ENCODE measurements around the gene AKT1S1. TPM values are rescaled to one million over a fixed set of nuclear protein-coding genes. Genes with fewer than 3 reads are reported as not detected.
"Not testable (repeated sequence)": the region's sequence is repeated elsewhere in the genome, so short reads cannot be mapped to it uniquely, and the experiment has no call there.

Gene AKT1S1
- 10.8 and 15.3 TPM in 2 replicates for total RNA-seq (2014; rRNA removed; shearing (Covaris generic))

DNA sequence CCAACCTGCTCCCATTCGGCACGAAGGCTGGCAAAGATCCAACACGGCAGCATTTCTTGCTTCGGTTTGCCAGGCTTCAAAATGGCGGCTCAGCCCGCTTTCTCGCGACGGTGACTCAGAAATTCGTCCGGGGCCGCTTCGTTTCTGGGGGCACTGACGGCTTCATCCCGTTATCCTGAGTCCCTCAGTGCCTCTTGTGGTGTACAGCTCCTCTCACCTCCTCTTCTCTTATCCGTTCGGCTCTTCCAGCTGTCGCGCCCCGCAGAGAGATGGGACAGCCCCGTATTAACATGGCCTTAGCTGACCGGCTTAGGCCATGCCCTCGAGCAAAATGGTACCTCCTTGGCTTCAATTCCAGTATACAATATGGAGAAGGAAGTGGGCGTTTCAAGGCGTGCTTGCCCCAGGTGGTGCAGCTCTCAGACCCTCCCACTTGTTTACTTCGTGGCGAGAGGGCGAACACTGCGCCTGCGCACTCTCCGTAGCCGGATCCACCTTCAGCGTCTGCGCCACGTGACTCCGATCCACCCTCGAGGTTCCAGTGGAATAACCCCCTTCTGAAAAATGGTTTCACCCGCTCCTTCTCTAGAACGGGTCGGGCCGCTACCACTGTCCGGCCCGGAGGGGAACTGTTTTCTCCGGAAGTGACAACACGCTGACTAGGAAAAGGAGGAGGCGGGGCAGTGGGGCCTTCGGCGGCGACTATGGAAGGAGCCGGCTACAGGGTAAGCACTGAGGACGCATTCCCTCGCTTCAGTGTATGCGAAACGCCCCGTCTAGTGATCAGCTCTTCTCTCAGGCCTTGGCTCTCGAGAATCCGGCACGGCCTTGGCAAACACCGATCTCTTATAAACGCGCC is at the start of gene AKT1S1, which contains the start of gene TBC1D17:
AKT1S1 (minus strand) TSS at position 336 of the 859 bp plus-strand sequence. CDS start 4,060 bp downstream, outside the sequence.
TBC1D17 (plus strand) TSS at position 683 of the 859 bp plus-strand sequence; CDS start at position 705, 22 bp downstream.
- DNase-seq (ENCODE audit: low read depth) = peak; percentile 100

DNA sequence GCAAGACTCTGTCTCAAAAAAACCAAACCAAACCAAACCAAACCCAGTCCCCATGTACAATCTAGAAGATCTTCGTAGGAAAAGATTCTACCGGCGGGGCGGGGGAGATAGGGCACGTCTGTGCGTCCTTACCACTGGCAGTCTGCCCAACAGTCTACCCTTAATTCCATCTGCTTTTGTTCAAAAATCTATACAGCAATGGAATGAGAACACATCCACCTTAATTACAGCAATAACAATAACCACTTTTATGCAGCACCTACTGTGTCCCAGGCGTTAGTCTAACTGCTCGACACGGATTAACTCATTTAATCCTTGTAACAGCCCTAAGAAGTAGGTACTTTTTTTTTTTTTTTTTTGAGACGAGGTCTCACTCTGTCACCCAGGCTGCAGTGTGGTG is 49.4 kb upstream of the AKT1S1 start:
- no peak for DNase-seq (ENCODE audit: low read depth)

DNA sequence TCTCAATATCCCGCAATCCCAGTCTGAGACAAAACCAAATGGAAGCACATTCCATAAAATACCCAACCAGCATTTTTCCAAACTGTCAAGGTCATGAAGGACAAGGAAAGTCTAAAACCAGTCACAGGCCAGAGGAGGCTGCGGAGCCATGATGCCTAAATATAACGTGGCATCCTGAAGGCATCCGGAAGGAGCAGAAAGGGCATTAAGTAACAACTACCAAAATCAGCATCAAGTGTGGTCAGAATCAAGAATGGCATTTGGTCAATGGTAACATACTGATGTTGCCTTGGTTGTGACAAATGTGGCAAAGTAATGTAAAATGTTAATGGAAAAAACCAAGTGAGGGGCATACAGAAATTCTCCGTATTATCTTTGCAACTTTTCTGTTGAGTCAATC is 48.3 kb upstream of the AKT1S1 start:
- no peak for DNase-seq (ENCODE audit: low read depth)

GRCh38 chr19:49924881-49925210 is 47.7 kb upstream of the AKT1S1 start:
- not testable (repeated sequence) for DNase-seq (ENCODE audit: low read depth)

GRCh38 chr19:49924004-49924880 is 47.1 kb upstream of the AKT1S1 start:
- DNase-seq (ENCODE audit: low read depth) = no peak

DNA sequence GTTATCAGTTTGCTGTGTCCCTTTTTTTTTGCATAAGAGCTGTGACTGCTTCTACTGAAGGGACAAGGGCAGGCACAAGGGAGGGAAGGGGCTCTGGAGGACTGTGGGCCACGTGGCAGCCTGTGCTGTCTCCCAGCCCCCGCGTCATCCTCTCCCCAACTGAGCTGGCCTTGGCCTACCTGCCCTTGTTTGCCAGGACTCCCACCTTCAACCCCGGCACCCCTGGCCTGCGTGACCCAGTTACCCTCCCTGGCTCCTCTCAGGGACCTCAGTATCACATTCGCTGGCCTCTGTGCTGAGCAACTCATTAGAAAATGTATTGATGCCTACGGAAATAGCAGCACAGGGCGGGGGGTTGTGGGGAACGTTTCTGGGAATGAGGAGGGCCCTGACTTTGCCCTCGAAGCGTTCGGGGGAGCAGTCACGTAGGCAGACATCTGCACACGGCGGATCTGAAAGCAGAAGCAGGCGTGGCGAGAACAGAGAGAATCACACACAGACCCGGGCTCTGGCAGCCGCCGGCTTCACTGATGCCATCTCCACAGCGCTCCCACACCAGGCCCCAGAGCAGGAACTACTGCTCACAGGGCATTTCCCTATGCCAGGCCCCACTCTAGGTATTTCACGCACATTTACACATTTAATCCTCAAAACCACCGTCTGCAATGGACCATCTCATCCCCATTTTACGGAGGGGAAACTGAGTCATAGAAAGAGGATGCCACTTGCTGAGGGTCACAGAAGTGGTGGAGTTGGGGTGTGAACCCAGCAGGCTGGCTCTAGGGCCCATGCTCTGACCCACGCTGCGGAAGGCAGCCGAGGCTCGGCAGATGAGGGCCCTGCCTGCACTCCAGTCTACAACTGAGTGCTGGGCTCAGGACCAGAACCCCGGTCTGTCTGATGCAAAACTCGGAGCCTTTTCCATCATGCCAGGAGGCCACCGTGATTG is 46.2 kb upstream of the AKT1S1 start:
- no peak for DNase-seq (ENCODE audit: low read depth)

DNA sequence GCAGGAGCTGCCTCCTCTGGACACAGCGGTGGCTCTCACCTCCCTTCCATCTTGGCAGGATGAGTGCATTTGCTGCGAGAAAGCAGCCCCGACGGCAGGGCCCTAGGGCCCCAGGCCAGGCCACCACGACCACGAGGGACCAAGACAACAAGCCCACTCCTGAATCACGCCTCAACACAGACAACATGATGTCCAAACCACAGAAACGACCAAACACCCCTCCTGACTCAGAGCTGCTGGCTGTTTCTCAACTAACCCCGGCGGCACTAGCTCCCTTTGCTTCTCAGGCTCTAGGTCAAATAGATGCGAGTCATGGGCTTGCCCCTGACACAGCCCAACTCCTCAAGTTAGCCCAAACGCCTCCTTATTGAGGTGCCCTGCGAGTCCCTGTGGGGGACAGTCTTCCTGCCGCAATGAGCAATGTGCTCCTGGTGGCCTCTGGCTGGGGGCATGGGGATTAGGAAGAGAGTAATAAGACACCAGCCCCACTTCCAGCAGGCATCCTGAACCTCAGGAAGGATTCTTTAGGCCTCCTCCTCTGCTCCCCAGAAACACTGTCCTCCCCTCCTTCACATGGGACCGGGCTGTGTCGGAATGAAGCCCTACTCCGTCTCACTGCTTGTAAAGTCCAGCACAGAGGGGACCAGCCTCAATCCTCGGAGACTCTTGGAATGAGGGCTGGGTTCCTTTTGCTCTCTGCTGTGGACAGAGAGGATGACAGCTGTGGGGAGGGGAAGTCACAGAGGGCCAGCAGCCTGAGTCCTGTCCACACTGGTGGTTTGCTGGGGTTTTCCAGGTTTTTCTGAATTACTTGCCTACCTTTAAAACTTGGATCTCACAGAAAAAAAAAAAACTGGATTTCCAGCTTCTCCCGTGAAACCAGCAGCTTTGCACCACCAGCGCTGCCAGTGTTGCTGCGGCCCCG is 45.0 kb upstream of the AKT1S1 start:
- DNase-seq (ENCODE audit: low read depth) = peak; percentile 55

DNA sequence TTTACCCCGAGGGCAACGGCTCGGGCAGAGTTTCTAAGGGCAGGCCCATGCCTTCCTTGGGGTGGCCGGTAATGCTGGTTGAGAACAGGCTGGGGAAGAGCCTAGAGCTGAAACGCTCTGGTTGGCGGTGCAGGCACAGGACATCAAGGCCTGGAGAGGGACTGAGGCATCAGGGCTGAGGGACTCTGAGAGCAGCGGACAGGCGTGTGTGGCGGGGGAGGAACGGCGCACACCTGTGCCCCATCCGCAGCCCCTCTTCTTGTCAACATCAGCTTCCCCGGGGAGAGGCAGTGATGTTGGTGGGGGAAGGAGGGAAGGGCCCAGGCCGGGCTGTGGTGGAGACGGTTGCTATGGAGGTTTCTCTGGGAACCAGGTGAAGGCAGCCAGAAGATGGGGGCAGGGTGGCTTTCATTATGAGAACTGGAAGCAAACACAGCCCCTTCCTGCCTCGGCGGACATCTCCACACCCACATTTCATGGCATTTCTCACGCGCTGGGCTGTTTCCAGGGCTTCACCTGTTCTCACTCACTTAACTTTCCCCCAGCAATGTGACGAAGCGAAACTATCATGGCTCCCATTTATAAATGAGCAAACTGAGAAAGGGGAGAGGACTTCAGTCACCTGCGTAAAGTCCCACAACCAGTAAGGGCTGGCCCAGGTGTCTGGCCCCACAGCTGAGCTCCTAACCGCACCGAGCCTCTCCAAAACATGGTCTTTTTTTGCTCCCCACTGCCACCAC is 43.6 kb upstream of the AKT1S1 start:
- no peak for DNase-seq (ENCODE audit: low read depth)

GRCh38 chr19:49918089-49918488 is 40.9 kb upstream of the AKT1S1 start:
- DNase-seq (ENCODE audit: low read depth) = no peak

DNA sequence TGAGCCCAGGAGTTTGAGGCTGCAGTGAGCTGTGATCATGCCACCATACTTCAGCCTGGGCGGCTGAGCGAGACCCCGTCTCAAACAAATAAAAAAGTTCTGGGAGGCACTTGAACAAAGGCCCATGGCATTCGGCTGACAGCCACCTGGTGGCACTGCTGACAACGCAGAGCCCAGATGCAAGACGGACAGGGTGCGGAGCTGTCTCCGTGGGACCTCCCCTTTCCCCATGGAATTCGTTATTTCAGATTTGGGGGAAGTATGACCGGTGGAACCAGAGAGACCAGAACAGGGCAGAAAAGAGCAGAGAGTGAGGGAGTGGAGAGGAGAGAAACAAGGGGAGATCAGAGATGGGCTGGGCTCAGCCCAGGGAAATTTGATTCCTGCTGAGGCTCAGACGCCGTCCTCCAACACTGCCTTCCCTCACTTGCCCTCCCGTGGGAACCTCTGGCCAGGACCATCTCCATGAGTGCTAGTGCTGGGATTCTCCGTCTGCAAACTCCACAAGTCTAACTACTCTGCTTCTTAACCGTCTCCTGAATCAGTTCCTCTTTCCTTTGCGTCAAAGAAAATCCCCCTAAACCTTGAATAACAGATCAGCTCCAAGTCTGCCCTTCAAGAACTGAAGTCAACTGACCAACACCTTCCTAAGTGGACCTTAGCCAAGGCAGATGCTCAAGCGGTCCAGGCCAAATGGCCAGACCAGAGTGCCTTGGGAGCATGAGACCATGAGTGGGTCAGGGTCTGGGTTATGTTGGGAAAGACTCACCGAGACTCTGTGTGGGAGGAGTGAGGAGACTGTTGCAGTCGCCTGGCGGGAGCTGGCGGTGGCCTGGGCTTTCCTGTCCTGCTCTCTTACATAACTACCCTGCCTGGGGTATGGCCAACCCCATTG is 39.9 kb upstream of the AKT1S1 start:
- DNase-seq (ENCODE audit: low read depth) = no peak

- no peak for DNase-seq (ENCODE audit: low read depth)
Observed at GRCh38 chr19:49915271-49915670, 38.1 kb upstream of the AKT1S1 start.

GRCh38 chr19:49913720-49914119 is 36.6 kb upstream of the AKT1S1 start:
- DNase-seq (ENCODE audit: low read depth) = no peak

- DNase-seq (ENCODE audit: low read depth) = no peak
Observed at GRCh38 chr19:49912965-49913685, 36.0 kb upstream of the AKT1S1 start.

GRCh38 chr19:49911381-49912145 is 34.4 kb upstream of the AKT1S1 start:
- DNase-seq (ENCODE audit: low read depth) = no peak

- no peak for DNase-seq (ENCODE audit: low read depth)
Observed at GRCh38 chr19:49910179-49910578, 33.0 kb upstream of the AKT1S1 start.

GRCh38 chr19:49908480-49909420 is 31.6 kb upstream of the AKT1S1 start:
- DNase-seq (ENCODE audit: low read depth) = no peak
